H9 (cell line): Measurements from ENCODE around the gene SLC22A31. TPM values are rescaled to one million over a fixed set of nuclear protein-coding genes. Genes with fewer than 3 reads are reported as not detected.

Experiments used
- DNase-seq: peaks from one replicate; pipeline ENCODE4 v3.0.0-alpha.2; 2017
- H2AFZ ChIP-seq: one replicate; pipeline ENCODE4 v1.6.1; 2013; ENCODE audit warnings: mild to moderate bottlenecking, low read length, control low read depth, moderate library complexity
- H2AK5ac ChIP-seq: 2 replicates; pipeline ENCODE4 v1.6.1; 2013; ENCODE audit warnings: low read length, control low read depth, mixed read lengths; ENCODE audit not compliant: insufficient read length
- H2BK120ac ChIP-seq: one replicate; pipeline ENCODE4 v1.6.1; 2013; ENCODE audit warnings: low read depth, mild to moderate bottlenecking, low read length, control low read depth, inconsistent platforms; ENCODE audit not compliant: poor library complexity, severe bottlenecking
- H2BK12ac ChIP-seq: 2 replicates; pipeline ENCODE4 v1.6.1; 2013; ENCODE audit warnings: low read length, control low read depth, mixed read lengths, low read depth; ENCODE audit not compliant: insufficient read length
- H2BK15ac ChIP-seq: 2 replicates; pipeline ENCODE4 v1.6.1; 2013; ENCODE audit warnings: low read depth, low read length, control low read depth
- H2BK20ac ChIP-seq: one replicate; pipeline ENCODE4 v1.6.1; 2013; ENCODE audit warnings: low read depth, mild to moderate bottlenecking, low read length, control low read depth, inconsistent platforms; ENCODE audit not compliant: poor library complexity, severe bottlenecking
- H2BK5ac ChIP-seq: 2 replicates; pipeline ENCODE4 v1.6.1; 2013; ENCODE audit warnings: low read length, control low read depth, mixed read lengths; ENCODE audit not compliant: insufficient read length
- H3K14ac ChIP-seq: 2 replicates; pipeline ENCODE4 v1.6.1; 2013; ENCODE audit warnings: low read length, control low read depth; ENCODE audit not compliant: insufficient read depth
- H3K18ac ChIP-seq: 2 replicates; pipeline ENCODE4 v1.6.1; 2013; ENCODE audit warnings: low read depth, mild to moderate bottlenecking, mixed read lengths, low read length, control low read depth; ENCODE audit not compliant: insufficient read length
- H3K23ac ChIP-seq: 2 replicates; pipeline ENCODE4 v1.6.1; 2013; ENCODE audit warnings: low read length, control low read depth, mixed read lengths, low read depth; ENCODE audit not compliant: insufficient read length
- H3K23me2 ChIP-seq: 2 replicates; pipeline ENCODE4 v1.6.1; 2013; ENCODE audit warnings: low read depth, mild to moderate bottlenecking, mixed read lengths, low read length, control low read depth; ENCODE audit not compliant: insufficient read length, poor library complexity, severe bottlenecking
- H3K27ac ChIP-seq: 2 replicates; pipeline ENCODE4 v1.5.1; 2013; ENCODE audit warnings: low read length, control low read depth, mixed read lengths, low read depth; ENCODE audit not compliant: insufficient read length
- H3K27me3 ChIP-seq: 2 replicates; pipeline ENCODE4 v1.6.1; 2013; ENCODE audit warnings: low read length, control low read depth, inconsistent platforms; ENCODE audit not compliant: insufficient read depth
- H3K4ac ChIP-seq: 2 replicates; pipeline ENCODE4 v1.6.1; 2013; ENCODE audit warnings: low read depth, mild to moderate bottlenecking, control low read depth, inconsistent platforms, low read length, moderate library complexity
- H3K4me1 ChIP-seq: 2 replicates; pipeline ENCODE4 v1.6.1; 2013; ENCODE audit warnings: low read length, control low read depth, inconsistent platforms; ENCODE audit not compliant: insufficient read depth
- H3K4me2 ChIP-seq: 2 replicates; pipeline ENCODE4 v1.6.1; 2013; ENCODE audit warnings: low read length, control low read depth, mixed read lengths; ENCODE audit not compliant: insufficient read length, insufficient read depth
- H3K56ac ChIP-seq: 2 replicates; pipeline ENCODE4 v1.6.1; 2013; ENCODE audit warnings: low read depth, mild to moderate bottlenecking, mixed read lengths, low read length, control low read depth; ENCODE audit not compliant: insufficient read length
- H3K79me1 ChIP-seq: 2 replicates; pipeline ENCODE4 v1.6.1; 2013; ENCODE audit warnings: low read depth, mild to moderate bottlenecking, moderate library complexity, low read length, control low read depth, inconsistent platforms; ENCODE audit not compliant: insufficient read depth, poor library complexity, severe bottlenecking
- H3K79me2 ChIP-seq: 2 replicates; pipeline ENCODE4 v1.6.1; 2013; ENCODE audit warnings: low read length, control low read depth, inconsistent platforms; ENCODE audit not compliant: insufficient read depth
- H3K9ac ChIP-seq: 2 replicates; pipeline ENCODE4 v1.6.1; 2013; ENCODE audit warnings: low read length, control low read depth, mixed read lengths; ENCODE audit not compliant: insufficient read length; ENCODE audit errors: extremely low read depth
- H3K9me3 ChIP-seq: one replicate; pipeline ENCODE4 v1.6.1; 2013; ENCODE audit warnings: low read depth, low read length, inconsistent platforms; ENCODE audit not compliant: control insufficient read depth
- H3T11ph ChIP-seq: one replicate; pipeline ENCODE4 v1.6.1; 2013; ENCODE audit warnings: mild to moderate bottlenecking, low read length, control low read depth, inconsistent platforms
- H4K20me1 ChIP-seq: one replicate; pipeline ENCODE4 v1.6.1; 2013; ENCODE audit not compliant: control insufficient read depth, insufficient read length, insufficient read depth
- H4K5ac ChIP-seq: 2 replicates; pipeline ENCODE4 v1.6.1; 2013; ENCODE audit warnings: low read depth, mild to moderate bottlenecking, mixed read lengths, low read length, control low read depth; ENCODE audit not compliant: insufficient read length
- H4K8ac ChIP-seq: replicated peaks from 2 replicates; pipeline ENCODE4 v1.6.1; 2013; ENCODE audit warnings: low read length, control low read depth, mixed read lengths, low read depth; ENCODE audit not compliant: insufficient read length
- H4K91ac ChIP-seq: 2 replicates; pipeline ENCODE4 v1.6.1; 2013; ENCODE audit warnings: low read depth, mild to moderate bottlenecking, moderate library complexity, mixed read lengths, low read length, control low read depth; ENCODE audit not compliant: insufficient read length
- H3K27ac Mint-ChIP-seq, 3 experiments: 2 replicates in 2 of 3; 3 replicates in 1 of 3; pipeline ENCODE4 v1.8.0; 2020 to 2021; ENCODE audit warnings: mixed read lengths in 3 of 3, mild to moderate bottlenecking in 1 of 3, moderate library complexity in 1 of 3
- H3K27me3 Mint-ChIP-seq: 2 replicates; pipeline ENCODE4 v1.8.0; 2021; ENCODE audit warnings: low read depth, mild to moderate bottlenecking, moderate library complexity, mixed read lengths
- H3K36me3 Mint-ChIP-seq, 3 experiments: 2 replicates in 2 of 3; 3 replicates in 1 of 3; pipeline ENCODE4 v1.8.0; 2020 to 2021; ENCODE audit warnings: low read depth in 3 of 3, mixed read lengths in 3 of 3; ENCODE audit not compliant: insufficient read depth in 1 of 3
- H3K4me1 Mint-ChIP-seq, 2 experiments: 2 replicates each; pipeline ENCODE4 v1.8.0; 2020; ENCODE audit warnings: mixed read lengths in 2 of 2
- H3K4me3 Mint-ChIP-seq, 2 experiments: 2 replicates in 1 of 2; 3 replicates in 1 of 2; pipeline ENCODE4 v1.8.0; 2020 to 2021; ENCODE audit warnings: mild to moderate bottlenecking in 2 of 2, mixed read lengths in 2 of 2, moderate library complexity in 1 of 2
- H3K9me3 Mint-ChIP-seq, 2 experiments: 2 replicates in 1 of 2; 3 replicates in 1 of 2; pipeline ENCODE4 v1.8.0; 2020; ENCODE audit warnings: mild to moderate bottlenecking in 2 of 2, mixed read lengths in 2 of 2, moderate library complexity in 1 of 2
- WGBS: extraction: QIAGEN DNeasy Blood & Tissue Kit; methylation state at CpG from one replicate; pipeline ENCODE4 v1.1.7; 2013; ENCODE audit warnings: missing lambda C conversion rate, low lambda C conversion rate, mixed read lengths; ENCODE audit not compliant: insufficient read length; ENCODE audit errors: extremely low coverage; 5-methylcytosine and 5-hydroxymethylcytosine counted together
- total RNA-seq: library from RNA; stranded (reverse); gene quantifications from 2 replicates; pipeline ENCODE4 v1.2.1, GENCODE V29; 2021
- TF ChIP-seq, protein P1 (sequence below): fragments of 200-600 bp; sonication (generic); conservative IDR thresholded peaks from 3 replicates; pipeline ENCODE4 v1.8.0; 2021; ENCODE audit warnings: antibody characterized with exemption, mild to moderate bottlenecking

SLC22A31 gene
- total RNA-seq, 1 experiment from 2014 or later: 7.7 TPM

DNA sequence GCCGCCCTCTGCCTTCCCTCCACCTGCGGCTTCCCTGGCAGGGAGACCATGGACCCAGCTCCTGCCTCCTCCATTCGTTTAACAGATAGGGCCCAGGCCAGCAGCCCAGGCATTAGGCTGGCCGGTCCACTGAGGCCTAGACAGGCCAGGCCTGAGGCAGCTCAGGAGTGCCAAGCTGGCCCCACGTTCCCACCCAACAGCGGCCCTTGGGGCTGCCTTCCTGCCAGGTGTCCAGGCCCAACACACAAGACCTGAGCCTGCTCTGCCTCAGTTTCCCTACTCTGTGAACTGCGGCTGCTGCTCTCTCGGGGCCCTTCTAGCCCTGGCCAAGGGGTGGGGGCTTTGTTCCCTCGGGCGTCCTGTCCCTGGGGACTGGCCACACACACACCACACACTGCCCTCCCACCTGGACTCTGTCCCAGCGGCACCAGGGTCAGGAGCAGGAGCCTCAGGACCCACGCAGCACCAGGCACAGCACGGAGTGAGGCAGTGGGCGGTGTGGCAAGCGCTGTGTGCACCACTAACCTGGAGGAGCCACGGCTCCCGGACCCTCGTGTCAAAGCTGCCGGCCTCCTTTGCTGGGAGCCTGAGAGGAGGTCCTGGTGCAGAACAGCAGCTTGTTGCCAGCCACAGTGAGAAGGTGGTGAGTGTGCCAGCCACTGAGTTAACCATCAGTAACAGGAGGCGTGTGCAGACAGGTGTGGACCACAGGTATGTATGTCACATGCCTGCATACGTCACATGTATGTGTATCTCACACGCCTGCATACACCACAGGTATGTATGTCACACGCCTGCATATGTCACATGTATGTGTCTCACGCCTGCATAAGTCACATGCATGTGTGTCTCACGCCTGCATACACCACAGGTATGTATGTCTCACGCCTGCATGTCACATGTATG is 43.3 kb downstream of the SLC22A31 start:
- Histone ChIP-seq H3K23me2 (no peaks in the 10 kb centered on the region), H4K20me1 (no peaks in the 10 kb centered on the region), H3K27me3 (no peaks in the 10 kb centered on the region), H3K4me1 (no peaks in the 10 kb centered on the region), H3K9ac (no peak overlapping the region), H3K56ac (no peak overlapping the region), H4K5ac (no peak overlapping the region), H3K27ac (no peak overlapping the region), H2AFZ (no peak overlapping the region), H4K91ac (no peak overlapping the region), H3K4ac (no peak overlapping the region), H2BK20ac (no peak overlapping the region), H2BK12ac (no peak overlapping the region), H2BK120ac (no peak overlapping the region), H2BK5ac (no peak overlapping the region), H4K8ac (no peak overlapping the region), H3K79me1 (no peaks in the 10 kb centered on the region), H3K18ac (no peak overlapping the region), H2BK15ac (no peak overlapping the region), H3K79me2 (no peaks in the 10 kb centered on the region), H3T11ph (no peak overlapping the region), H3K9me3 (no peaks in the 10 kb centered on the region), H3K4me2 (no peak overlapping the region), H3K14ac (no peak overlapping the region; the same call in 1 of the 2 replicates), H3K23ac (no peak overlapping the region), H2AK5ac (no peak overlapping the region)
- TF ChIP-seq, protein P1, sequence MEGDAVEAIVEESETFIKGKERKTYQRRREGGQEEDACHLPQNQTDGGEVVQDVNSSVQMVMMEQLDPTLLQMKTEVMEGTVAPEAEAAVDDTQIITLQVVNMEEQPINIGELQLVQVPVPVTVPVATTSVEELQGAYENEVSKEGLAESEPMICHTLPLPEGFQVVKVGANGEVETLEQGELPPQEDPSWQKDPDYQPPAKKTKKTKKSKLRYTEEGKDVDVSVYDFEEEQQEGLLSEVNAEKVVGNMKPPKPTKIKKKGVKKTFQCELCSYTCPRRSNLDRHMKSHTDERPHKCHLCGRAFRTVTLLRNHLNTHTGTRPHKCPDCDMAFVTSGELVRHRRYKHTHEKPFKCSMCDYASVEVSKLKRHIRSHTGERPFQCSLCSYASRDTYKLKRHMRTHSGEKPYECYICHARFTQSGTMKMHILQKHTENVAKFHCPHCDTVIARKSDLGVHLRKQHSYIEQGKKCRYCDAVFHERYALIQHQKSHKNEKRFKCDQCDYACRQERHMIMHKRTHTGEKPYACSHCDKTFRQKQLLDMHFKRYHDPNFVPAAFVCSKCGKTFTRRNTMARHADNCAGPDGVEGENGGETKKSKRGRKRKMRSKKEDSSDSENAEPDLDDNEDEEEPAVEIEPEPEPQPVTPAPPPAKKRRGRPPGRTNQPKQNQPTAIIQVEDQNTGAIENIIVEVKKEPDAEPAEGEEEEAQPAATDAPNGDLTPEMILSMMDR: no peak
- WGBS: no CpG with 5 or more reads among the region's 26 CpGs
- Mint-ChIP-seq H3K36me3 (peaks cover 0 to 2% (median 0%) of the 10 kb centered on the region in 3 experiments; a peak in 2 of 7 replicates), H3K27ac (no peak overlapping the region; a peak in 1 of 7 replicates), H3K4me3 (no peak overlapping the region), H3K9me3 (peaks cover 11 to 16% of the 10 kb centered on the region in 2 experiments), H3K27me3 (peaks cover 25% of the 10 kb centered on the region), H3K4me1 (no peaks in the 10 kb centered on the region)
- DNase-seq: no peak
